ENCODE measurements around the gene SSRP1. TPM values are rescaled to one million over a fixed set of nuclear protein-coding genes. Genes with fewer than 3 reads are reported as not detected.
A peak's percentile ranks its signal among the peaks of the same experiment; 100 is the strongest.

The SSRP1 gene
- total RNA-seq, 4 donors from 2014 or later, result 51.0 to 67.5 (median 56.5) TPM

GRCh38 chr11:57324154-57324885 lies 11.4 kb downstream of the SSRP1 start:
- Histone ChIP-seq H3K4me3 (peak overlapping the region; percentile 69 to 91 (median 76)), H3K27me3 (no peaks in the 10 kb centered on the region), H3K27ac (peak overlapping the region; percentile 93 to 98 (median 96)), H3K36me3 (peaks cover 0 to 50% (median 14%) of the 10 kb centered on the region in 3 donors), H3K9me3 (no peaks in the 10 kb centered on the region), H3K4me1 (peaks cover 0 to 63% (median 32%) of the 10 kb centered on the region in 4 donors)
- 1 to 2% methylated on average over 19 to 36 of the region's 64 CpGs for WGBS, 2 donors
- no peak for DNase-seq (ENCODE audit: low spot score in 2 of 2)
- no peak for TF ChIP-seq POLR2A (IDR thresholded peaks at IDR 0.05)
- no peak for TF ChIP-seq CTCF (IDR thresholded peaks at IDR 0.05)
- no peak for TF ChIP-seq EP300 (IDR thresholded peaks at IDR 0.05)

GRCh38 chr11:57323855-57324153 lies 11.9 kb downstream of the SSRP1 start:
- no peaks in the 10 kb centered on the region for H3K27me3 ChIP-seq
- H3K4me3 ChIP-seq, result peak overlapping the region; percentile 69 to 91 (median 76)
- peak overlapping the region; percentile 93 to 98 (median 96) for H3K27ac ChIP-seq
- peaks cover 0 to 69% (median 32%) of the 10 kb centered on the region in 4 donors for H3K4me1 ChIP-seq
- TF ChIP-seq EP300 (IDR thresholded peaks at IDR 0.05) (no peak), POLR2A (IDR thresholded peaks at IDR 0.05) (no peak), CTCF (IDR thresholded peaks at IDR 0.05) (no peak)
- no peak for DNase-seq (ENCODE audit: low spot score in 2 of 2)
- peaks cover 0 to 50% (median 14%) of the 10 kb centered on the region in 3 donors for H3K36me3 ChIP-seq
- WGBS, 2 donors, result 18 to 32% methylated on average over 9 of the region's 9 CpGs
- H3K9me3 ChIP-seq, result no peaks in the 10 kb centered on the region

- peaks cover 0 to 50% (median 14%) of the 10 kb centered on the region in 3 donors for H3K36me3 ChIP-seq
- TF ChIP-seq POLR2A (IDR thresholded peaks at IDR 0.05) (no peak), EP300 (IDR thresholded peaks at IDR 0.05) (no peak), CTCF (IDR thresholded peaks at IDR 0.05) (no peak)
Measured at GRCh38 chr11:57323167-57323854, 12.4 kb downstream of the SSRP1 start.

GRCh38 chr11:57322256-57323166 lies 13.2 kb downstream of the SSRP1 start:
- Histone ChIP-seq H3K27ac (peak overlapping the region; percentile 93 to 98 (median 96)), H3K36me3 (peaks cover 0 to 50% (median 12%) of the 10 kb centered on the region in 3 donors), H3K27me3 (no peaks in the 10 kb centered on the region), H3K4me3 (peak overlapping the region; percentile 28 to 91 (median 70)), H3K4me1 (peaks cover 0 to 82% (median 42%) of the 10 kb centered on the region in 4 donors), H3K9me3 (no peaks in the 10 kb centered on the region)
- WGBS, 2 donors, result 15 to 16% methylated on average over 13 of the region's 13 CpGs
- peak in 2 of 5 experiments; percentile 39 to 49 for TF ChIP-seq CTCF (IDR thresholded peaks at IDR 0.05)
- peak in 1 of 2 donors; percentile 68 for TF ChIP-seq POLR2A (IDR thresholded peaks at IDR 0.05)
- peak; percentile 89 to 90 for TF ChIP-seq EP300 (IDR thresholded peaks at IDR 0.05)
- DNase-seq (ENCODE audit: low spot score in 2 of 2), result peak; percentile 86 to 91

More at GRCh38 chr11:57323167-57323854, 12.4 kb downstream of the SSRP1 start:
- H3K4me3 ChIP-seq, result peak overlapping the region; percentile 69 to 91 (median 76)
- no peaks in the 10 kb centered on the region for H3K9me3 ChIP-seq
- 50 to 55% methylated on average over 3 of the region's 3 CpGs for WGBS, 2 donors
- DNase-seq (ENCODE audit: low spot score in 2 of 2), result no peak
- peaks cover 0 to 74% (median 35%) of the 10 kb centered on the region in 4 donors for H3K4me1 ChIP-seq
- H3K27me3 ChIP-seq, result no peaks in the 10 kb centered on the region
- H3K27ac ChIP-seq, result peak overlapping the region; percentile 93 to 98 (median 96)

All from tibial nerve (tissue), 4 donors.